Epithelial cell of esophagus (primary cell): Measurements from ENCODE around the gene AFDN.

Experiments used
- DNase-seq: peaks from one replicate; pipeline ENCODE4 v3.0.0; 2010; ENCODE audit warnings: low read depth
- H3K4me3 ChIP-seq: 2 replicates; pipeline ENCODE4 v1.5.1; 2011; ENCODE audit warnings: mild to moderate bottlenecking, low read length, control low read depth
- CTCF ChIP-seq: IDR thresholded peaks from 2 replicates; pipeline ENCODE4 v1.5.1; 2011; ENCODE audit warnings: low read depth, mild to moderate bottlenecking, low read length, control low read depth, inconsistent platforms; ENCODE audit not compliant: insufficient read depth; ENCODE audit errors: missing control alignments

Gene AFDN

GRCh38 chr6:168018664-168019063 lies 192.0 kb downstream of the AFDN start:
- no peak overlapping the region for H3K4me3 ChIP-seq
- DNase-seq: no peak
- no peak for TF ChIP-seq CTCF

- DNase-seq: no peak
- no peak overlapping the region for H3K4me3 ChIP-seq
- no peak for TF ChIP-seq CTCF
Measured at GRCh38 chr6:168020242-168020641, 193.5 kb downstream of the AFDN start.

GRCh38 chr6:168021581-168021980 lies 194.9 kb downstream of the AFDN start:
- no peak overlapping the region for H3K4me3 ChIP-seq
- TF ChIP-seq CTCF: no peak
- no peak for DNase-seq
